Ovary (tissue), 9 donors: ENCODE results near the gene PTPRN2. TPM values are rescaled to one million over a fixed set of nuclear protein-coding genes. Genes with fewer than 3 reads are reported as not detected.

ENCODE experiments used
- DNase-seq, 5 donors: peaks; one replicate each; pipeline ENCODE4 v3.0.0-alpha.2; 2019 to 2020
- H3K27ac ChIP-seq, 2 donors: fragments of 200-600 bp; one replicate each; pipeline versions ENCODE4 v1.5.1 to v1.8.0; 2019 to 2022
- H3K27me3 ChIP-seq: fragments of 200-600 bp; one replicate; pipeline ENCODE4 v1.8.0; 2022
- H3K36me3 ChIP-seq: fragments of 200-600 bp; sonication (generic); one replicate; pipeline ENCODE4 v1.5.1; 2019
- H3K4me1 ChIP-seq: one replicate; pipeline ENCODE4 v1.8.1; 2013; ENCODE audit warnings: mild to moderate bottlenecking, moderate library complexity; ENCODE audit not compliant: insufficient read depth
- H3K4me3 ChIP-seq: fragments of 200-600 bp; sonication (generic); one replicate; pipeline ENCODE4 v1.5.1; 2017
- H3K9me3 ChIP-seq, 2 donors: fragments of 200-600 bp in 1 of 2; sonication (generic) in 1 of 2; one replicate each; pipeline versions ENCODE4 v1.5.1 to v1.8.1; 2013 to 2019; ENCODE audit warnings: mild to moderate bottlenecking in 1 of 2, moderate library complexity in 1 of 2
- CTCF ChIP-seq, 3 donors: fragments of 450-650 bp in 2 of 3; fragments of 200-600 bp in 1 of 3; IDR thresholded peaks; one replicate each; pipeline versions ENCODE4 v1.5.1 to v1.8.0; 2016 to 2022; ENCODE audit warnings: antibody characterized with exemption in 3 of 3, mild to moderate bottlenecking in 1 of 3
- EP300 ChIP-seq: sonication (generic); formaldehyde crosslinking; IDR thresholded peaks from one replicate; pipeline ENCODE4 v1.6.1; 2017; ENCODE audit warnings: antibody characterized with exemption
- POLR2A ChIP-seq: fragments of 450-650 bp; IDR thresholded peaks from one replicate; pipeline ENCODE4 v1.6.1; 2017; ENCODE audit warnings: antibody characterized with exemption, mild to moderate bottlenecking, moderate library complexity
- WGBS, 3 donors: extraction: QIAGEN DNeasy Blood & Tissue Kit in 1 of 3; methylation state at CpG; one replicate each; pipeline versions ENCODE4 v1.1.5 to v1.1.7; 2013 to 2017; 5-methylcytosine and 5-hydroxymethylcytosine counted together
- intact Hi-C, 4 donors: fragments of 100-400 bp; cut with DNase I; formaldehyde crosslinking; loops; one replicate each; pipeline versions ENCODE4 v1.11.0 to v1.15.1; 2022 to 2023
- polyA plus RNA-seq, 2 donors: library from polyadenylated mRNA; stranded (reverse); fragments of 200-250 nt in 1 of 2; fragments of 350-450 nt in 1 of 2; fragmentation: Illumina TruSeq in 1 of 2; extraction: RNeasy Lipid Tissue Mini Kit (QIAGEN cat#74804) in 1 of 2; gene quantifications; one replicate each; pipeline ENCODE4 v1.2.3, GENCODE V29; 2013 to 2014
- total RNA-seq, 7 donors: library from RNA; depleted of rRNA in 2 of 7; stranded (reverse); fragments of >200 nt in 2 of 7; fragmentation: NEBNext Ultra II Directional in 3 of 7; extraction: Animal tissue kit (Norgen Biotek cat#: 25700) in 3 of 7; gene quantifications; one replicate each; pipeline versions ENCODE4 v1.1.0 to v1.2.4, GENCODE V29; 2016 to 2023
- donor health status: DM: no; HTN: no; CAD: no; lungs with moderate emphysema.
- donor health status: DM: no; HTN: no; CAD: no.
- donor health status: Bipolar disorder and iron deficiency.
- donor health status: DM: yes; HTN: yes; CAD: no.
- donor health status: DM: no; HTN: no; CAD: no.
- donor health status: DM: yes; HTN: yes; CAD: no.

The PTPRN2 gene
- total and polyA plus RNA-seq, 9 donors: 3.5 to 11.1 (median 5.9) TPM

- H3K4me3 ChIP-seq: no peak overlapping the region
- 89 to 90% (median 90%) methylated on average over 11 of the region's 11 CpGs for WGBS, 3 donors
Observed at GRCh38 chr7:157622000-157622399, 965.6 kb downstream of the PTPRN2 start.

GRCh38 chr7:157621131-157621681 is 966.4 kb downstream of the PTPRN2 start:
- Histone ChIP-seq H3K4me1 (no peaks in the 10 kb centered on the region), H3K27ac (no peak overlapping the region), H3K27me3 (no peaks in the 10 kb centered on the region), H3K36me3 (no peaks in the 10 kb centered on the region), H3K9me3 (no peaks in the 10 kb centered on the region), H3K4me3 (no peak overlapping the region)
- no peak for TF ChIP-seq EP300
- TF ChIP-seq CTCF (IDR thresholded peaks at IDR 0.05): no peak
- no peak for TF ChIP-seq POLR2A
- 83 to 85% (median 85%) methylated on average over 33 of the region's 33 CpGs for WGBS, 3 donors
- intact Hi-C loops: no loop called here
- no peak for DNase-seq

More at GRCh38 chr7:157622000-157622399, 965.6 kb downstream of the PTPRN2 start:
- H3K27ac ChIP-seq: no peak overlapping the region
- no peaks in the 10 kb centered on the region for H3K36me3 ChIP-seq
- H3K27me3 ChIP-seq: no peaks in the 10 kb centered on the region
- DNase-seq: no peak
- H3K4me1 ChIP-seq: no peaks in the 10 kb centered on the region
- no peaks in the 10 kb centered on the region for H3K9me3 ChIP-seq
- TF ChIP-seq EP300: no peak
- no peak for TF ChIP-seq CTCF (IDR thresholded peaks at IDR 0.05)
- no peak for TF ChIP-seq POLR2A
- intact Hi-C loops: no loop called here

GRCh38 chr7:157620616-157621015 is 967.0 kb downstream of the PTPRN2 start:
- Histone ChIP-seq H3K4me3 (no peak overlapping the region), H3K27ac (no peak overlapping the region), H3K4me1 (peaks cover 3% of the 10 kb centered on the region), H3K9me3 (no peaks in the 10 kb centered on the region), H3K36me3 (no peaks in the 10 kb centered on the region), H3K27me3 (no peaks in the 10 kb centered on the region)
- DNase-seq: no peak
- 70 to 81% (median 78%) methylated on average over 11 of the region's 11 CpGs for WGBS, 3 donors
- TF ChIP-seq CTCF (IDR thresholded peaks at IDR 0.05) (no peak), EP300 (no peak), POLR2A (no peak)
- intact Hi-C loops: no loop called here

GRCh38 chr7:157619753-157620525 is 967.7 kb downstream of the PTPRN2 start:
- 91 to 92% (median 91%) methylated on average over 26 of the region's 26 CpGs for WGBS, 3 donors
- TF ChIP-seq EP300: no peak
- no peak for TF ChIP-seq POLR2A
- no peak for TF ChIP-seq CTCF (IDR thresholded peaks at IDR 0.05)
- intact Hi-C loops: no loop called here
- Histone ChIP-seq H3K36me3 (no peaks in the 10 kb centered on the region), H3K9me3 (no peaks in the 10 kb centered on the region), H3K4me3 (no peak overlapping the region), H3K27me3 (no peaks in the 10 kb centered on the region), H3K4me1 (peaks cover 3% of the 10 kb centered on the region), H3K27ac (no peak overlapping the region)
- no peak for DNase-seq
